GM23338 (cell line): Measurements from ENCODE around the gene GGPS1. TPM values are rescaled to one million over a fixed set of nuclear protein-coding genes. Genes with fewer than 3 reads are reported as not detected.

ENCODE experiments used
- ATAC-seq: fragments of 200-7000 bp; cut with Tn5 transposase; 3 replicates; pipeline ENCODE4 v1.9.1; 2020
- DNase-seq: peaks from one replicate; pipeline ENCODE4 v3.0.0-alpha.2; 2015; ENCODE audit warnings: low spot score
- H2AFZ ChIP-seq: fragments of 200-600 bp; sonication (generic); 2 replicates; pipeline ENCODE4 v1.8.0; 2016; ENCODE audit warnings: antibody characterized with exemption, mild to moderate bottlenecking, moderate library complexity
- H3F3A ChIP-seq: fragments of 200-600 bp; sonication (generic); replicated peaks from 2 replicates; pipeline ENCODE4 v1.8.0; 2017; ENCODE audit warnings: antibody characterized with exemption, mixed run types, low read depth
- H3K27ac ChIP-seq: fragments of 200-600 bp; sonication (generic); 2 replicates; pipeline ENCODE4 v1.6.1; 2016; ENCODE audit warnings: low read depth
- H3K27me3 ChIP-seq: fragments of 200-600 bp; sonication (generic); 2 replicates; pipeline ENCODE4 v1.8.0; 2016; ENCODE audit warnings: mild to moderate bottlenecking, mixed run types, moderate library complexity; ENCODE audit not compliant: insufficient read depth
- H3K36me3 ChIP-seq: fragments of 200-600 bp; sonication (generic); 2 replicates; pipeline ENCODE4 v1.8.0; 2016; ENCODE audit warnings: mild to moderate bottlenecking; ENCODE audit not compliant: insufficient read depth
- H3K4me1 ChIP-seq: fragments of 200-600 bp; sonication (generic); 2 replicates; pipeline ENCODE4 v1.8.0; 2016; ENCODE audit warnings: mild to moderate bottlenecking, moderate library complexity; ENCODE audit not compliant: insufficient read depth
- H3K4me2 ChIP-seq: fragments of 200-600 bp; sonication (generic); 2 replicates; pipeline ENCODE4 v1.7.1; 2017; ENCODE audit warnings: mixed run types
- H3K4me3 ChIP-seq: fragments of 200-600 bp; sonication (generic); 2 replicates; pipeline ENCODE4 v1.6.1; 2016; ENCODE audit warnings: mixed run types
- H3K79me2 ChIP-seq: fragments of 200-600 bp; sonication (generic); replicated peaks from 2 replicates; pipeline ENCODE4 v1.8.0; 2017; ENCODE audit warnings: mild to moderate bottlenecking; ENCODE audit not compliant: insufficient read depth
- H3K9me2 ChIP-seq: fragments of 200-600 bp; sonication (generic); 2 replicates; pipeline ENCODE4 v1.8.0; 2017; ENCODE audit not compliant: insufficient read depth
- H4K20me1 ChIP-seq: fragments of 200-600 bp; sonication (generic); replicated peaks from 2 replicates; pipeline ENCODE4 v1.8.0; 2017; ENCODE audit warnings: mild to moderate bottlenecking; ENCODE audit not compliant: insufficient read depth
- H3K27ac Mint-ChIP-seq: 2 replicates; pipeline ENCODE4 v1.8.0; 2020; ENCODE audit warnings: inconsistent platforms, mild to moderate bottlenecking, moderate library complexity, mixed read lengths
- H3K27me3 Mint-ChIP-seq: 3 replicates; pipeline ENCODE4 v1.8.0; 2022; ENCODE audit warnings: low read depth, mild to moderate bottlenecking, moderate library complexity, mixed read lengths, inconsistent platforms; ENCODE audit not compliant: insufficient read depth, poor library complexity
- H3K36me3 Mint-ChIP-seq: 3 replicates; pipeline ENCODE4 v1.8.0; 2021; ENCODE audit warnings: low read depth, mild to moderate bottlenecking, inconsistent platforms, moderate library complexity, mixed read lengths
- H3K4me1 Mint-ChIP-seq: 3 replicates; pipeline ENCODE4 v1.8.0; 2020; ENCODE audit warnings: mild to moderate bottlenecking, inconsistent platforms, mixed read lengths
- H3K4me3 Mint-ChIP-seq: 3 replicates; pipeline ENCODE4 v1.8.0; 2021; ENCODE audit warnings: moderate library complexity, mild to moderate bottlenecking, inconsistent platforms, mixed read lengths
- H3K9me3 Mint-ChIP-seq: 3 replicates; pipeline ENCODE4 v1.8.0; 2020; ENCODE audit warnings: moderate library complexity, mild to moderate bottlenecking, inconsistent platforms, mixed read lengths
- CREB1 ChIP-seq: fragments of 250-450 bp; sonication (Bioruptor Pico); IDR thresholded peaks from 2 replicates; pipeline ENCODE4 v1.5.0; 2020; ENCODE audit warnings: low read depth, mild to moderate bottlenecking, moderate library complexity
- NANOG ChIP-seq: IDR thresholded peaks from 2 replicates; pipeline ENCODE4 v1.6.1; 2016; ENCODE audit warnings: antibody characterized with exemption, borderline replicate concordance
- POLR2AphosphoS5 ChIP-seq: IDR thresholded peaks from 2 replicates; pipeline ENCODE4 v1.6.1; 2016; ENCODE audit warnings: antibody characterized with exemption, low read depth
- STAT1 ChIP-seq: IDR thresholded peaks from one replicate; pipeline ENCODE4 v1.6.1; 2016; ENCODE audit warnings: antibody characterized with exemption; ENCODE audit not compliant: unreplicated experiment
- ZNF114 ChIP-seq: fragments of 250-450 bp; sonication (Bioruptor Pico); IDR thresholded peaks from 2 replicates; pipeline ENCODE4 v1.5.0; 2020; ENCODE audit warnings: mild to moderate bottlenecking, moderate library complexity
- ZNF331 ChIP-seq: fragments of 250-450 bp; sonication (Bioruptor Pico); IDR thresholded peaks from 2 replicates; pipeline ENCODE4 v1.5.0; 2020; ENCODE audit warnings: low read depth, mild to moderate bottlenecking, moderate library complexity
- polyA plus RNA-seq: library from polyadenylated mRNA; unstranded; fragments of >200 nt; fragmentation: Nextera tagmentation; extraction: Ambion mirVana; gene quantifications from 2 replicates; pipeline ENCODE4 v1.2.1, GENCODE V29; 2016
- total RNA-seq: library from RNA; depleted of rRNA; stranded (reverse); fragments of >200 nt; shearing (Covaris generic); gene quantifications from 2 replicates; pipeline ENCODE4 v1.2.3, GENCODE V29; 2014
- TF ChIP-seq, protein P1 (sequence below): IDR thresholded peaks from one replicate; pipeline ENCODE4 v1.6.1; 2018; ENCODE audit warnings: antibody characterized with exemption; ENCODE audit not compliant: unreplicated experiment
- TF ChIP-seq, protein P2 (sequence below), 2 experiments: fragments of 200-600 bp in 1 of 2; sonication (generic) in 1 of 2; conservative IDR thresholded peaks; 2 replicates each; pipeline versions ENCODE4 v1.5.1 to v1.6.1; 2016 to 2017; ENCODE audit warnings: antibody characterized with exemption in 2 of 2, low read depth in 2 of 2, mild to moderate bottlenecking in 2 of 2, moderate library complexity in 1 of 2

GGPS1 gene
- total and polyA plus RNA-seq, 2 experiments from 2014 or later = 33.9 to 56.8 TPM

DNA sequence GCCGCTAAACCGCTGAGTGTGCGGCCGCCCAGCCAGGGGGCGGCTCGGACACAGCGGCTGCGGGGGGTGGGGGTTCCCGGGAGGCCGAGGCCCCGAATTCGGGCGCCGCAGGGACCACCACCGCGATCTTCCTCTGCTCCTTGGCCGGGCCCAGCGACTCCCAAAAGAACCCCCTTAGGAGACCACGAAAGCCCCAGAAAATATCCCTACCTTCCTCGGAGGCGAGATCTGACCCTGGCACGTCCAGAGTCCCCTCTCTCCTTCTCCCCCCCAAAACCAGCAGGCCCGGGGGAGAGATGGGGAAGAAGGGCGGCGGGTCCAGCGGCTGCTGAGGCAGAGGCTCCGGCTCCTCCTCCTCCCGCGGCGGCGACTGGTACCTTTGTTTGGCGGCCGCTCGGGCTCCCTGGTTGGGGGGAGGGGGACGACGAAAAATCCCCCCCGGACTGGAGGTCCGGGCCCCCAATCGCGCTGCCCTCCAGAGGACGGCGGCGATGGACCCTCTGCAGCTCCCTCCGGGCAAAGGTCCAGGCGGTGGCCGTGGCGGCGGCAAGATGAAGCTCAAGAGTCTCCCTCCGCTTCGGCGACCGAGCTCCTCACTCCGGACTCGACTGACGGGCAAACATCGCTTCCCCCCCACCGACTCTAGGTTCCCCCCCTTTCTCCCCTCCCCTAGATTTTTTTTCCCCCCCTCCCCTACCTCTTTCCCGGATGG lies 655 bp upstream of the GGPS1 start, which contains the start of gene ARID4B:
Gene ARID4B, minus strand, starts transcription at position 621 of the 712 bp plus-strand sequence. CDS start 1,260 bp downstream, outside the sequence.
- Mint-ChIP-seq H3K9me3 (no peaks in the 10 kb centered on the region; the same call in 2 of the 3 replicates), H3K4me1 (peaks cover 15% of the 10 kb centered on the region), H3K27ac (peak within 1 kb of the TSS; percentile 96), H3K4me3 (peak within 1 kb of the TSS; percentile 98; the same call in 2 of the 3 replicates), H3K36me3 (peaks cover 17% of the 10 kb centered on the region), H3K27me3 (peaks cover 6% of the 10 kb centered on the region)
- ATAC-seq = peak; percentile 14
- Histone ChIP-seq H3K79me2 (peaks cover 88% of the 10 kb centered on the region), H3K27ac (peak within 1 kb of the TSS; percentile 95), H3K9me2 (no peaks in the 10 kb centered on the region), H3K4me1 (peaks cover 19% of the 10 kb centered on the region), H3K36me3 (no peaks in the 10 kb centered on the region), H2AFZ (no peak within 1 kb of the TSS; the same call in 1 of the 2 replicates), H3K27me3 (no peaks in the 10 kb centered on the region), H3F3A (peaks cover 6% of the 10 kb centered on the region; the same call in 1 of the 2 replicates), H3K4me2 (peak within 1 kb of the TSS; percentile 88), H3K4me3 (peak within 1 kb of the TSS; percentile 80), H4K20me1 (peaks cover 35% of the 10 kb centered on the region)
- DNase-seq = no peak
- TF ChIP-seq POLR2AphosphoS5 (peak; percentile 67), ZNF114 (CRISPR knock-in tag) (no peak), STAT1 (no peak), ZNF331 (CRISPR knock-in tag) (no peak), NANOG (no peak)
- TF ChIP-seq, protein P1, sequence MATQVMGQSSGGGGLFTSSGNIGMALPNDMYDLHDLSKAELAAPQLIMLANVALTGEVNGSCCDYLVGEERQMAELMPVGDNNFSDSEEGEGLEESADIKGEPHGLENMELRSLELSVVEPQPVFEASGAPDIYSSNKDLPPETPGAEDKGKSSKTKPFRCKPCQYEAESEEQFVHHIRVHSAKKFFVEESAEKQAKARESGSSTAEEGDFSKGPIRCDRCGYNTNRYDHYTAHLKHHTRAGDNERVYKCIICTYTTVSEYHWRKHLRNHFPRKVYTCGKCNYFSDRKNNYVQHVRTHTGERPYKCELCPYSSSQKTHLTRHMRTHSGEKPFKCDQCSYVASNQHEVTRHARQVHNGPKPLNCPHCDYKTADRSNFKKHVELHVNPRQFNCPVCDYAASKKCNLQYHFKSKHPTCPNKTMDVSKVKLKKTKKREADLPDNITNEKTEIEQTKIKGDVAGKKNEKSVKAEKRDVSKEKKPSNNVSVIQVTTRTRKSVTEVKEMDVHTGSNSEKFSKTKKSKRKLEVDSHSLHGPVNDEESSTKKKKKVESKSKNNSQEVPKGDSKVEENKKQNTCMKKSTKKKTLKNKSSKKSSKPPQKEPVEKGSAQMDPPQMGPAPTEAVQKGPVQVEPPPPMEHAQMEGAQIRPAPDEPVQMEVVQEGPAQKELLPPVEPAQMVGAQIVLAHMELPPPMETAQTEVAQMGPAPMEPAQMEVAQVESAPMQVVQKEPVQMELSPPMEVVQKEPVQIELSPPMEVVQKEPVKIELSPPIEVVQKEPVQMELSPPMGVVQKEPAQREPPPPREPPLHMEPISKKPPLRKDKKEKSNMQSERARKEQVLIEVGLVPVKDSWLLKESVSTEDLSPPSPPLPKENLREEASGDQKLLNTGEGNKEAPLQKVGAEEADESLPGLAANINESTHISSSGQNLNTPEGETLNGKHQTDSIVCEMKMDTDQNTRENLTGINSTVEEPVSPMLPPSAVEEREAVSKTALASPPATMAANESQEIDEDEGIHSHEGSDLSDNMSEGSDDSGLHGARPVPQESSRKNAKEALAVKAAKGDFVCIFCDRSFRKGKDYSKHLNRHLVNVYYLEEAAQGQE = peak; percentile 8

DNA sequence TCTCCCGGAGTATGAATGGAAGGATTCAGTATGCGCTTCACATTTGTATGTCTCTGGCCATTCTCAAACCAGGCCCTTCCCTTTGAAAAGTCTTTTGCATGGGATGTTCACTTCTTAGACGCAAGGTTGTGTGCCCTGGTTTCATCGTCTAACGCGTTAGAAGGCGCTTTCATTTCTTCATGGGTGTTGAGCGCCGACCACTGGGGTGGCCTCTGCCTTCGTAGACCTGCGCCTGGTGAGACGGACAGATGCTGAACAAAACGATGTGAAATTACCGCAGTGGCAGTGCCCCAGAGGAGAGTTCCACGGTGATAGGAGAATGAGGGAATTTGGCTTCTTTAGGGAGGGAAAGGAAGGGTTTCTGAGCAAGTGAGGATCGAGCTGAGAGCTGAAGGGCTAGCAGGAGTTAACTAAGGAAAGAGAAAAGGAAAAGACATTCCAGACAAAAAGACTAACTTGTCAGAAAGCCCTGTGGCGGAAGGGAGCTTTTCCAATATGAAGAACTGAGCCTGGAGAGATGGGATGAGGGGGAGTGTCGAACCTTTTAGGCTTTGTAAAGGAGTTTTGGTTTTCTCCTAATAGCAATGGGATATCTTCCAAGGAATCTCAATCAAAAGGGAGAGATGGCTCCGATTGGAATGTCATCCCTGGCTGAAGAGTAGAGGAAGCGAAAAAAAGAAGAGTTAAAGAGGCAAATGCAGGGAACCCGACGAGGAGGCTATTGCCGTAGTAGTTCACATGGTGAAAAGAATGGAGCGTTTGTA lies 951 bp downstream of the GGPS1 start:
- H3K4me2 ChIP-seq = peak overlapping the region; percentile 88
- H3F3A ChIP-seq = peaks cover 6% of the 10 kb centered on the region; the same call in 1 of the 2 replicates
- H3K9me3 Mint-ChIP-seq = no peaks in the 10 kb centered on the region; the same call in 2 of the 3 replicates
- peaks cover 14% of the 10 kb centered on the region for H3K36me3 Mint-ChIP-seq
- H3K79me2 ChIP-seq = peaks cover 88% of the 10 kb centered on the region
- no peaks in the 10 kb centered on the region for H3K27me3 ChIP-seq
- H3K4me1 ChIP-seq = peaks cover 19% of the 10 kb centered on the region
- H3K9me2 ChIP-seq = no peaks in the 10 kb centered on the region
- DNase-seq = peak; percentile 47
- H3K27ac Mint-ChIP-seq = no peak overlapping the region
- H3K27ac ChIP-seq = peak overlapping the region; percentile 95
- peaks cover 4% of the 10 kb centered on the region for H3K27me3 Mint-ChIP-seq
- H3K4me1 Mint-ChIP-seq = peaks cover 15% of the 10 kb centered on the region
- peaks cover 29% of the 10 kb centered on the region for H4K20me1 ChIP-seq
- no peak overlapping the region; the same call in 1 of the 2 replicates for H2AFZ ChIP-seq
- TF ChIP-seq, protein P2, sequence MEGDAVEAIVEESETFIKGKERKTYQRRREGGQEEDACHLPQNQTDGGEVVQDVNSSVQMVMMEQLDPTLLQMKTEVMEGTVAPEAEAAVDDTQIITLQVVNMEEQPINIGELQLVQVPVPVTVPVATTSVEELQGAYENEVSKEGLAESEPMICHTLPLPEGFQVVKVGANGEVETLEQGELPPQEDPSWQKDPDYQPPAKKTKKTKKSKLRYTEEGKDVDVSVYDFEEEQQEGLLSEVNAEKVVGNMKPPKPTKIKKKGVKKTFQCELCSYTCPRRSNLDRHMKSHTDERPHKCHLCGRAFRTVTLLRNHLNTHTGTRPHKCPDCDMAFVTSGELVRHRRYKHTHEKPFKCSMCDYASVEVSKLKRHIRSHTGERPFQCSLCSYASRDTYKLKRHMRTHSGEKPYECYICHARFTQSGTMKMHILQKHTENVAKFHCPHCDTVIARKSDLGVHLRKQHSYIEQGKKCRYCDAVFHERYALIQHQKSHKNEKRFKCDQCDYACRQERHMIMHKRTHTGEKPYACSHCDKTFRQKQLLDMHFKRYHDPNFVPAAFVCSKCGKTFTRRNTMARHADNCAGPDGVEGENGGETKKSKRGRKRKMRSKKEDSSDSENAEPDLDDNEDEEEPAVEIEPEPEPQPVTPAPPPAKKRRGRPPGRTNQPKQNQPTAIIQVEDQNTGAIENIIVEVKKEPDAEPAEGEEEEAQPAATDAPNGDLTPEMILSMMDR (conservative IDR thresholded peaks at IDR 0.05; ENCODE audit: low read depth in 2 of 2) = peak; percentile 17 to 31; a peak in 3 of 4 replicates
- no peak for TF ChIP-seq CREB1
- H3K4me3 ChIP-seq = peak overlapping the region; percentile 75
- no peaks in the 10 kb centered on the region for H3K36me3 ChIP-seq
- peak; percentile 4 for ATAC-seq
- no peak overlapping the region for H3K4me3 Mint-ChIP-seq
